Kidney (tissue), 14 donors: ENCODE data around the gene ZNF638. TPM values are rescaled to one million over a fixed set of nuclear protein-coding genes. Genes with fewer than 3 reads are reported as not detected.
"Not testable (repeated sequence)": the region's sequence is repeated elsewhere in the genome, so short reads cannot be mapped to it uniquely, and the experiment has no call there.

Experiments
- DNase-seq, 5 donors: peaks; one replicate each; pipeline ENCODE4 v3.0.0-alpha.2; 2013 to 2020
- FAIRE-seq: peaks from 2 replicates; lab custom pipeline; 2012; peaks lifted over from hg19 to GRCh38; lab: Jason Lieb, UNC
- H3K27ac ChIP-seq, 2 donors: one replicate each; pipeline ENCODE4 v1.7.0; 2013; ENCODE audit warnings: low read depth in 2 of 2, low read length in 2 of 2, inconsistent platforms in 1 of 2
- H3K27me3 ChIP-seq: one replicate; pipeline ENCODE4 v1.7.1; 2013; ENCODE audit warnings: low read length, inconsistent platforms; ENCODE audit not compliant: control insufficient read depth, insufficient read depth
- H3K36me3 ChIP-seq, 3 donors: one replicate each; pipeline versions ENCODE4 v1.7.0 to v1.7.1; 2013; ENCODE audit warnings: low read length in 3 of 3, control low read depth in 1 of 3, inconsistent platforms in 1 of 3; ENCODE audit not compliant: insufficient read depth in 3 of 3, control insufficient read depth in 2 of 3
- H3K4me1 ChIP-seq, 3 donors: one replicate each; pipeline versions ENCODE4 v1.7.0 to v1.7.1; 2013; ENCODE audit warnings: low read length in 3 of 3, inconsistent platforms in 1 of 3, low read depth in 1 of 3; ENCODE audit not compliant: control insufficient read depth in 2 of 3, insufficient read depth in 2 of 3
- H3K4me3 ChIP-seq, 3 donors: one replicate each; pipeline versions ENCODE4 v1.7.0 to v1.8.1; 2013; ENCODE audit warnings: low read length in 3 of 3, control low read depth in 1 of 3, inconsistent platforms in 1 of 3
- H3K9ac ChIP-seq, 3 donors: one replicate each; pipeline versions ENCODE4 v1.7.0 to v1.7.1; 2013; ENCODE audit warnings: low read length in 3 of 3, control low read depth in 1 of 3, inconsistent platforms in 1 of 3
- H3K9me3 ChIP-seq, 3 donors: one replicate each; pipeline versions ENCODE4 v1.7.0 to v1.7.1; 2013; ENCODE audit warnings: low read length in 3 of 3, control low read depth in 1 of 3, inconsistent platforms in 1 of 3; ENCODE audit not compliant: control insufficient read depth in 2 of 3, insufficient read depth in 1 of 3
- CTCF ChIP-seq: IDR thresholded peaks from 3 replicates; pipeline ENCODE4 v1.5.1; 2012; ENCODE audit warnings: mild to moderate bottlenecking, moderate library complexity, borderline replicate concordance; ENCODE audit not compliant: insufficient read depth; ENCODE audit errors: extremely low read depth
- intact Hi-C: fragments of 100-400 bp; cut with DNase I; formaldehyde crosslinking; loops from one replicate; pipeline ENCODE4 v1.11.1; 2022
- polyA plus RNA-seq: library from polyadenylated mRNA; stranded (reverse); fragments of 350-450 nt; fragmentation: Illumina TruSeq; extraction: RNeasy Lipid Tissue Mini Kit (QIAGEN cat#74804); gene quantifications from one replicate; pipeline ENCODE4 v1.2.3, GENCODE V29; 2014; ENCODE audit warnings: low read depth, low replicate concordance; ENCODE audit not compliant: insufficient read depth
- total RNA-seq: library from RNA; stranded (reverse); fragmentation: NEBNext Ultra II Directional; extraction: Animal tissue kit (Norgen Biotek cat#: 25700); gene quantifications from one replicate; pipeline ENCODE4 v1.2.1, GENCODE V29; 2021
- donor health status: control.
- donor health status: control.
- donor health status: control.
- donor health status: control.
- donor health status: control.
- donor health status: DM: yes; HTN: yes; CAD: no.
- donor health status: Normal renal cell carcinoma (clear cell type).

Gene ZNF638
- total and polyA plus RNA-seq, 2 donors from 2014 or later, result 84.8 to 122 TPM

GRCh38 chr2:71428472-71429383 is 97.1 kb downstream of the ZNF638 start:
- Histone ChIP-seq H3K4me3 (no peak overlapping the region), H3K27me3 (no peaks in the 10 kb centered on the region), H3K36me3 (peaks cover 20 to 50% (median 35%) of the 10 kb centered on the region in 3 donors), H3K9me3 (no peaks in the 10 kb centered on the region), H3K9ac (no peak overlapping the region), H3K4me1 (peaks cover 0 to 4% (median 0%) of the 10 kb centered on the region in 3 donors), H3K27ac (no peak overlapping the region)
- DNase-seq (no peak), FAIRE-seq (no peak)
- intact Hi-C loops, result no loop called here
- TF ChIP-seq CTCF, result no peak

- H3K4me3 ChIP-seq, H3K4me1 ChIP-seq, H3K9me3 ChIP-seq, H3K9ac ChIP-seq, H3K27ac ChIP-seq, intact Hi-C loops, FAIRE-seq, H3K36me3 ChIP-seq, H3K27me3 ChIP-seq, DNase-seq: not testable (repeated sequence)
These were observed 113.6 kb downstream of the ZNF638 start for GRCh38 chr2:71445142-71445541.

GRCh38 chr2:71446505-71446904 is 114.9 kb downstream of the ZNF638 start:
- H3K4me3 ChIP-seq, result no peak overlapping the region
- H3K9ac ChIP-seq, result no peak overlapping the region
- FAIRE-seq (no peak), DNase-seq (no peak)
- H3K27ac ChIP-seq, result no peak overlapping the region
- no peaks in the 10 kb centered on the region for H3K27me3 ChIP-seq
- no peaks in the 10 kb centered on the region for H3K9me3 ChIP-seq
- H3K4me1 ChIP-seq, result no peaks in the 10 kb centered on the region
- no peak for TF ChIP-seq CTCF
- intact Hi-C loops, result no loop called here
- H3K36me3 ChIP-seq, result no peaks in the 10 kb centered on the region

GRCh38 chr2:71449343-71449742 is 117.8 kb downstream of the ZNF638 start:
- H3K4me3 ChIP-seq, result no peak overlapping the region
- H3K36me3 ChIP-seq, result no peaks in the 10 kb centered on the region
- peaks cover 0 to 10% (median 4%) of the 10 kb centered on the region in 3 donors for H3K4me1 ChIP-seq
- H3K9ac ChIP-seq, result no peak overlapping the region
- H3K27me3 ChIP-seq, result peaks cover 2% of the 10 kb centered on the region
- intact Hi-C loops, result no loop called here
- TF ChIP-seq CTCF, result no peak
- H3K27ac ChIP-seq, result no peak overlapping the region
- DNase-seq (no peak), FAIRE-seq (no peak)
- no peaks in the 10 kb centered on the region for H3K9me3 ChIP-seq
